PC-3 (cell line): Measurements from ENCODE around the gene TFDP2. TPM values are rescaled to one million over a fixed set of nuclear protein-coding genes. Genes with fewer than 3 reads are reported as not detected.

Experiments
- ATAC-seq: fragments of 200-7000 bp; cut with Tn5 transposase; 2 replicates; pipeline ENCODE4 v1.9.1; 2020; ENCODE audit warnings: mild to moderate bottlenecking, moderate library complexity
- BruUV-seq: library from RNA; stranded (reverse); fragments of 400-500 nt; replicated peaks from 2 replicates; lab custom pipeline; 2021; lab: Mats Ljungman, UMichigan
- CTCF ChIA-PET: fragments of 300-600 bp; sonication (Branson Sonifier 250); formaldehyde crosslinking; loops from one replicate; lab custom pipeline; 2022; ENCODE audit warnings: antibody characterized with exemption; lab: Charles Lee
- POLR2A ChIA-PET: fragments of 300-600 bp; sonication (Branson Sonifier 250); formaldehyde crosslinking; loops from one replicate; lab custom pipeline; 2022; ENCODE audit warnings: antibody characterized with exemption; ENCODE audit not compliant: unreplicated experiment; lab: Charles Lee
- DNase-seq: peaks from one replicate; pipeline ENCODE4 v3.0.0-alpha.2; 2015
- H2AFZ ChIP-seq: fragments of 300-600 bp; sonication (generic); 2 replicates; pipeline ENCODE4 v1.6.0; 2016; ENCODE audit warnings: antibody characterized with exemption, low read length
- H3F3A ChIP-seq: fragments of 300-600 bp; sonication (generic); one replicate; pipeline ENCODE4 v1.6.0; 2017; ENCODE audit warnings: antibody characterized with exemption, low read length, control low read depth, mild to moderate bottlenecking; ENCODE audit not compliant: unreplicated experiment
- H3K27ac ChIP-seq: fragments of 300-600 bp; sonication (generic); 2 replicates; pipeline ENCODE4 v1.5.1; 2016; ENCODE audit warnings: mild to moderate bottlenecking, low read length
- H3K27me3 ChIP-seq: fragments of 300-600 bp; sonication (generic); 2 replicates; pipeline ENCODE4 v1.6.1; 2016; ENCODE audit warnings: low read length, mixed read lengths
- H3K36me3 ChIP-seq: fragments of 300-600 bp; sonication (generic); 2 replicates; pipeline ENCODE4 v1.6.1; 2016; ENCODE audit warnings: low read depth, mixed run types, low read length, mixed read lengths
- H3K4me1 ChIP-seq: fragments of 300-600 bp; sonication (generic); 2 replicates; pipeline ENCODE4 v1.5.1; 2016; ENCODE audit warnings: low read length; ENCODE audit not compliant: insufficient read depth
- H3K4me2 ChIP-seq: fragments of 300-600 bp; sonication (generic); 2 replicates; pipeline ENCODE4 v1.6.0; 2016; ENCODE audit warnings: low read length
- H3K4me3 ChIP-seq: fragments of 300-600 bp; sonication (generic); 2 replicates; pipeline ENCODE4 v1.5.1; 2016; ENCODE audit warnings: mild to moderate bottlenecking, low read length, mixed read lengths
- H3K79me2 ChIP-seq: fragments of 300-600 bp; sonication (generic); 2 replicates; pipeline ENCODE4 v1.6.1; 2017; ENCODE audit warnings: low read length, mixed read lengths
- H3K9ac ChIP-seq: fragments of 300-600 bp; sonication (generic); 2 replicates; pipeline ENCODE4 v1.6.0; 2016; ENCODE audit warnings: mild to moderate bottlenecking, low read length
- H3K9me2 ChIP-seq: fragments of 300-600 bp; sonication (generic); replicated peaks from 2 replicates; pipeline ENCODE4 v1.6.1; 2016; ENCODE audit warnings: mixed run types, low read length, mixed read lengths
- H3K9me3 ChIP-seq: fragments of 300-600 bp; sonication (generic); 2 replicates; pipeline ENCODE4 v1.6.1; 2016; ENCODE audit warnings: low read length, mixed read lengths
- H4K20me1 ChIP-seq: fragments of 300-600 bp; sonication (generic); 2 replicates; pipeline ENCODE4 v1.6.1; 2016; ENCODE audit warnings: low read length, mixed read lengths
- CTCF ChIP-seq: fragments of 300-600 bp; sonication (generic); conservative IDR thresholded peaks from 2 replicates; pipeline ENCODE4 v1.5.1; 2017; ENCODE audit warnings: antibody characterized with exemption, low read depth, mild to moderate bottlenecking, low read length
- EZH2 ChIP-seq: fragments of 300-600 bp; sonication (generic); IDR thresholded peaks from one replicate; pipeline ENCODE4 v1.6.1; 2017; ENCODE audit warnings: antibody characterized with exemption, mild to moderate bottlenecking, low read length; ENCODE audit not compliant: unreplicated experiment
- EZH2phosphoT487 ChIP-seq: fragments of 300-600 bp; sonication (generic); IDR thresholded peaks from 2 replicates; pipeline ENCODE4 v1.6.1; 2018; ENCODE audit warnings: mild to moderate bottlenecking, antibody characterized with exemption, low read length, borderline replicate concordance
- intact Hi-C: fragments of 100-400 bp; cut with micrococcal nuclease; formaldehyde crosslinking; loops from 2 replicates; pipeline ENCODE4 v1.9.0; 2023
- total RNA-seq: library from RNA; depleted of rRNA; stranded (reverse); fragments of >200 nt; gene quantifications from 2 replicates; pipeline ENCODE4 v1.2.3, GENCODE V29; 2014

Gene TFDP2
- total RNA-seq, 1 experiment from 2014 or later: 37.9 TPM

GRCh38 chr3:141963301-141963700 lies 186.0 kb downstream of the TFDP2 start:
- ATAC-seq (peak; percentile 29; the same call in 1 of the 2 replicates), DNase-seq (no peak)
- Histone ChIP-seq H3K9me3 (no peaks in the 10 kb centered on the region), H3F3A (no peaks in the 10 kb centered on the region), H3K27me3 (no peaks in the 10 kb centered on the region), H4K20me1 (no peaks in the 10 kb centered on the region), H3K4me2 (no peak overlapping the region), H3K9me2 (no peaks in the 10 kb centered on the region), H3K36me3 (0 out of 2 replicates have a peak, but pooled peaks cover under 1% of the 10 kb centered on the region), H3K9ac (no peak overlapping the region), H3K27ac (no peak overlapping the region), H3K4me1 (peaks cover 18% of the 10 kb centered on the region), H3K4me3 (no peak overlapping the region), H3K79me2 (no peaks in the 10 kb centered on the region), H2AFZ (no peak overlapping the region)
- CTCF ChIA-PET: no interaction called here
- TF ChIP-seq CTCF: no peak
- TF ChIP-seq EZH2: no peak
- TF ChIP-seq EZH2phosphoT487: no peak
- BruUV-seq: no TSS peak
- POLR2A ChIA-PET: no interaction called here
- intact Hi-C loops: loop anchor here (5.0 kb wide), 2 partner anchors 164 to 319 kb away; no protein-coding TSS in a partner anchor

GRCh38 chr3:141960731-141961130 lies 188.6 kb downstream of the TFDP2 start:
- H2AFZ ChIP-seq: no peak overlapping the region
- H3K9me2 ChIP-seq: no peaks in the 10 kb centered on the region
- no peaks in the 10 kb centered on the region for H3F3A ChIP-seq
- DNase-seq (no peak), ATAC-seq (no peak)
- no peaks in the 10 kb centered on the region for H3K9me3 ChIP-seq
- no peak overlapping the region for H3K9ac ChIP-seq
- peaks cover 18% of the 10 kb centered on the region for H3K4me1 ChIP-seq
- no peak for TF ChIP-seq EZH2phosphoT487
- TF ChIP-seq EZH2: no peak
- no peak for TF ChIP-seq CTCF
- H3K27ac ChIP-seq: no peak overlapping the region
- intact Hi-C loops: loop anchor here (5.0 kb wide), 2 partner anchors 167 to 322 kb away; no protein-coding TSS in a partner anchor
- POLR2A ChIA-PET: no interaction called here
- no TSS peak for BruUV-seq
- H4K20me1 ChIP-seq: no peaks in the 10 kb centered on the region
- no peaks in the 10 kb centered on the region for H3K79me2 ChIP-seq
- H3K4me2 ChIP-seq: no peak overlapping the region
- peaks cover 6% of the 10 kb centered on the region; the same call in 1 of the 2 replicates for H3K36me3 ChIP-seq
- CTCF ChIA-PET: no interaction called here
- H3K4me3 ChIP-seq: no peak overlapping the region
- H3K27me3 ChIP-seq: no peaks in the 10 kb centered on the region
